ENCODE measurements around the gene PPFIA3.
"Not testable (repeated sequence)": the region's sequence is repeated elsewhere in the genome, so short reads cannot be mapped to it uniquely, and the experiment has no call there.

- not testable (repeated sequence) for TF ChIP-seq CTCF (conservative IDR thresholded peaks at IDR 0.05 in 1 of 2, IDR thresholded peaks at IDR 0.05 in 1 of 2; ENCODE audit: extremely low read depth in 1 of 2, insufficient read depth in 1 of 2, low read depth in 1 of 2, low read length in 2 of 2); EZH2 (IDR thresholded peaks at IDR 0.05; ENCODE audit: borderline replicate concordance, low read length)
These were observed 3.9 kb downstream of the PPFIA3 start for GRCh38 chr19:49123285-49123684.
